Ishikawa (cell line): ENCODE data around the gene GIPC1.

ENCODE experiments used
- CEBPB ChIP-seq: IDR thresholded peaks from 2 replicates; pipeline ENCODE4 v1.6.1; 2012
- CREB1 ChIP-seq: IDR thresholded peaks from 2 replicates; pipeline ENCODE4 v1.6.1; 2012; ENCODE audit warnings: low read depth
- EGR1 ChIP-seq: IDR thresholded peaks from 2 replicates; pipeline ENCODE4 v1.6.1; 2012
- EP300 ChIP-seq: IDR thresholded peaks from 2 replicates; pipeline ENCODE4 v1.6.1; 2012; ENCODE audit warnings: borderline replicate concordance
- FOXM1 ChIP-seq: IDR thresholded peaks from 2 replicates; pipeline ENCODE4 v1.6.1; 2012; ENCODE audit warnings: low read depth, borderline replicate concordance
- NFIC ChIP-seq: IDR thresholded peaks from 2 replicates; pipeline ENCODE4 v1.6.1; 2012
- RAD21 ChIP-seq: IDR thresholded peaks from 2 replicates; pipeline ENCODE4 v1.6.1; 2012; ENCODE audit warnings: low read depth
- TAF1 ChIP-seq: IDR thresholded peaks from 2 replicates; pipeline ENCODE4 v1.6.1; 2012; ENCODE audit warnings: low read depth, mild to moderate bottlenecking
- TCF12 ChIP-seq: IDR thresholded peaks from 2 replicates; pipeline ENCODE4 v1.6.1; 2012; ENCODE audit warnings: low read depth
- TEAD4 ChIP-seq: IDR thresholded peaks from 2 replicates; pipeline ENCODE4 v1.6.1; 2012
- YY1 ChIP-seq: IDR thresholded peaks from 2 replicates; pipeline ENCODE4 v1.6.1; 2012; ENCODE audit warnings: low read depth
- ZBTB7A ChIP-seq: IDR thresholded peaks from 2 replicates; pipeline ENCODE4 v1.6.1; 2012; ENCODE audit warnings: low read depth
- TF ChIP-seq, protein P1 (sequence below): IDR thresholded peaks from 2 replicates; pipeline ENCODE4 v1.6.1; 2012
- TF ChIP-seq, protein P2 (sequence below): IDR thresholded peaks from 2 replicates; pipeline ENCODE4 v1.6.1; 2012
- TF ChIP-seq, protein P3 (sequence below): IDR thresholded peaks from 2 replicates; pipeline ENCODE4 v1.6.1; 2012; ENCODE audit warnings: low read depth, mild to moderate bottlenecking

The GIPC1 gene

DNA sequence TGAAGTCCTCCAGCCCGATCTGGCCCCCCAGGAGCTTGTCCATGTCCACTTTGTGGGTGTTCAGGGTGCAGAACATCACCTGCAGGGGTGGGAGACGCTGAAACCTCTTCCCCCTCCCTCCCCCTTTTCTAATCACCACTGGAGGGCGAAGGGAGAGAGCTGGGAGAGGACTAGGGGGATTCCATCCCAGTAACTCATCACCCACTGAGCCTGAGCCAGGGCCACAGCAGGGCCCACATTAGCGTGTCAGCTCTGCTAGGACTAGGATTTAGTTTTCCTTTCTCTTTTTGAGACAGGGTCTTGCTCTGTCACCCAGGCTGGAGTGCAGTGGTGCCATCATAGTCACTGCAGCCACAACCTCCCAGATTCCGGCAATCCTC, 15.2 kb downstream of the GIPC1 start:
- TF ChIP-seq YY1, result no peak

DNA sequence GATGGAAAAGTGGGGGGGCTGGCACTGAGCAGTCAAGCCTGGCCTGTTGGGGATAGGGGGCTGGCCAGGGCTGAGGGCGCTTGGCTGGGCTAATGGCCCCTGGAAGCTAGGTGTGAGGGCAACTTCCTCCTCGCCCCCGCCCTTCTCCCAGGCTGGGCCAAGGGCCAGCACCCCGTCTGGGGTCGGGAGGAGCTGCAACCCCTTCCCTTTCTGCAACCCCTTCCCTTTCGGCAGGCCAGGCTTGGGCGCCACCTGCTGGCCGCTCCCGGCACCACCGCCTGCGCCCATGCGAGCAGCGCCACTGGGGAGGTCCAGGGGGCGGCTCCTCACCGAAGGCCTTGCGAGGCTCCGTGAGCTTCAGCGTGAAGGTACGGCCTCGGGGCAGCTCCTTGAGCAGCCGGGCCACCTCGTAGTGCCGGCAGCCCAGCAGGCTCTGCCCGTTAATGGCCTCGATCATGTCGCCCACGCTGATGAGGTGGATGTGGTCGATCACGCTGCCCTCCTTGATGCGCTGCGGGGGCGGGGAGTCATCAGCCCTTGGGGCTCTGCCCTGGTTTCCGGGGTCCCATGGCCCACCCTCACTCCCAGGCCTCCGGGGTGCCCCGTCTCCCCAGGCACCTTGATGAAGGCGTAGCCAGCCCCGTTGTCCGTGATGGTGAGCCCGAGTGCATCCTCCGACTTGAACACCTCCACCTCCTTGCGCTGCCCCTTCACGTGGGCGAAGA, 15.8 kb downstream of the GIPC1 start:
- no peak for TF ChIP-seq FOXM1
- TF ChIP-seq RAD21, result peak; percentile 51; the same call in 1 of the 2 replicates
- peak; percentile 35; the same call in 1 of the 2 replicates for TF ChIP-seq ZBTB7A
- no peak for TF ChIP-seq TCF12
- no peak for TF ChIP-seq NFIC
- no peak for TF ChIP-seq EP300

DNA sequence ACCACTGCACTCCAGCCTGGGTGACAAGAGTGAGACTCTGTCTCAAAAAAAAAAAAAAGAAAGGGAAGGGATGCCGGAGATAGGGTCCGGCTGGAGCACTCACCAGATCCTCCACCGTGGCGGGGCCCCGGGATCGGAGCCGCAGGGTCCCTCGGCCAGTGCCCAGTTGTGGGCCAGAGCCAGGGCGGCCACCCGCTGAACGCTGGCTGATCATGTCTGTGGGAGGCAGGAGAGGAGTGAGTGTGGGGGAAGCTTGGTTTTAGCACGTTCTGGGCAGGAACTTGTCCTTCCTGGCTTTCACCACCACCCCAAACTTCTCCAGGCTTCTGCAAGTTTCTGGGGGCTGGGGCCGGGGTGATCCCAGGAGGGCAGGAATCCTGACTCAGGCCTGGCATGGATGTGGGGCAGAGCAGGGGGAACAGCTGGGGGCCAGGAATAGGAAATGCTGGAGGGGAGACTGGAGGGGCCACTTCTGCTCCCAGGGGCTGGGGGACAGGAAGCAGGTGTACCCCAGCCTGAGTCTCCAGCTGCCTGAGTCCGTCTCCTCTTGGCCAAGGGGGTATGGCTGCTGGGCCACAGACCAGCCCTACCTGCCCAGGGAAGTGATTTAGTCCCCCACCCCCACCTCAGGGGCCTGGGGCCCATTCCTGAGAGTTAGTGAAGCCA, 16.5 kb downstream of the GIPC1 start:
- TF ChIP-seq RAD21 (no peak), CREB1 (no peak), ZBTB7A (0 out of 2 replicates have a peak, but pooled peaks have one; percentile 10), NFIC (no peak), YY1 (no peak)
- TF ChIP-seq, protein P1, sequence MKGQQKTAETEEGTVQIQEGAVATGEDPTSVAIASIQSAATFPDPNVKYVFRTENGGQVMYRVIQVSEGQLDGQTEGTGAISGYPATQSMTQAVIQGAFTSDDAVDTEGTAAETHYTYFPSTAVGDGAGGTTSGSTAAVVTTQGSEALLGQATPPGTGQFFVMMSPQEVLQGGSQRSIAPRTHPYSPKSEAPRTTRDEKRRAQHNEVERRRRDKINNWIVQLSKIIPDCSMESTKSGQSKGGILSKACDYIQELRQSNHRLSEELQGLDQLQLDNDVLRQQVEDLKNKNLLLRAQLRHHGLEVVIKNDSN, result no peak

DNA sequence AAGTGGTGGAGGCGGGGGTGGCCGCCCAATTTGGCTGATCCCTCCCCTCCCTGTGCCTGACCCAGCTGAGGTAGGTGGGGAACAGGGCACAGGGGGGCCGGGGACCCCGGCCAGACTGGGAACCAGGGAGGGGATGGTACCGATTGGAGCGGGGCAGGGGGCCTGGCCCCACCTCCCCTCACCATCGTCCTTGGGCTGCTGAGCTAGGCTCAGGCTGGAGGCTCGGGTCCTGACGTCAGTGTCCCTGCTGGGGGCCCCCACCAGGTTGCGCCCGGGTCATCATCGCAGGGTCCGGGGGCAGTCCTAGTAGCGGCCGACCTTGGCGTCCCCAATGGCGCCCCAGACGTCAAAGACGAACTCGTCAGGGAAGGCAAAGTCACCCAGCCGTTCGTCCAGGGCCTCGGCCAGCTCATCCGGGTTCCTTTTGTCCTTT, 17.8 kb downstream of the GIPC1 start:
- TF ChIP-seq TAF1 (no peak), CEBPB (no peak), FOXM1 (no peak), TEAD4 (no peak), EP300 (no peak), RAD21 (no peak), ZBTB7A (no peak), CREB1 (no peak), TCF12 (no peak), EGR1 (no peak), YY1 (no peak), NFIC (no peak)
- TF ChIP-seq, protein P2, sequence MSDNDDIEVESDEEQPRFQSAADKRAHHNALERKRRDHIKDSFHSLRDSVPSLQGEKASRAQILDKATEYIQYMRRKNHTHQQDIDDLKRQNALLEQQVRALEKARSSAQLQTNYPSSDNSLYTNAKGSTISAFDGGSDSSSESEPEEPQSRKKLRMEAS, result no peak
- TF ChIP-seq, protein P1, result no peak
- TF ChIP-seq, protein P3, sequence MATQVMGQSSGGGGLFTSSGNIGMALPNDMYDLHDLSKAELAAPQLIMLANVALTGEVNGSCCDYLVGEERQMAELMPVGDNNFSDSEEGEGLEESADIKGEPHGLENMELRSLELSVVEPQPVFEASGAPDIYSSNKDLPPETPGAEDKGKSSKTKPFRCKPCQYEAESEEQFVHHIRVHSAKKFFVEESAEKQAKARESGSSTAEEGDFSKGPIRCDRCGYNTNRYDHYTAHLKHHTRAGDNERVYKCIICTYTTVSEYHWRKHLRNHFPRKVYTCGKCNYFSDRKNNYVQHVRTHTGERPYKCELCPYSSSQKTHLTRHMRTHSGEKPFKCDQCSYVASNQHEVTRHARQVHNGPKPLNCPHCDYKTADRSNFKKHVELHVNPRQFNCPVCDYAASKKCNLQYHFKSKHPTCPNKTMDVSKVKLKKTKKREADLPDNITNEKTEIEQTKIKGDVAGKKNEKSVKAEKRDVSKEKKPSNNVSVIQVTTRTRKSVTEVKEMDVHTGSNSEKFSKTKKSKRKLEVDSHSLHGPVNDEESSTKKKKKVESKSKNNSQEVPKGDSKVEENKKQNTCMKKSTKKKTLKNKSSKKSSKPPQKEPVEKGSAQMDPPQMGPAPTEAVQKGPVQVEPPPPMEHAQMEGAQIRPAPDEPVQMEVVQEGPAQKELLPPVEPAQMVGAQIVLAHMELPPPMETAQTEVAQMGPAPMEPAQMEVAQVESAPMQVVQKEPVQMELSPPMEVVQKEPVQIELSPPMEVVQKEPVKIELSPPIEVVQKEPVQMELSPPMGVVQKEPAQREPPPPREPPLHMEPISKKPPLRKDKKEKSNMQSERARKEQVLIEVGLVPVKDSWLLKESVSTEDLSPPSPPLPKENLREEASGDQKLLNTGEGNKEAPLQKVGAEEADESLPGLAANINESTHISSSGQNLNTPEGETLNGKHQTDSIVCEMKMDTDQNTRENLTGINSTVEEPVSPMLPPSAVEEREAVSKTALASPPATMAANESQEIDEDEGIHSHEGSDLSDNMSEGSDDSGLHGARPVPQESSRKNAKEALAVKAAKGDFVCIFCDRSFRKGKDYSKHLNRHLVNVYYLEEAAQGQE, result no peak

DNA sequence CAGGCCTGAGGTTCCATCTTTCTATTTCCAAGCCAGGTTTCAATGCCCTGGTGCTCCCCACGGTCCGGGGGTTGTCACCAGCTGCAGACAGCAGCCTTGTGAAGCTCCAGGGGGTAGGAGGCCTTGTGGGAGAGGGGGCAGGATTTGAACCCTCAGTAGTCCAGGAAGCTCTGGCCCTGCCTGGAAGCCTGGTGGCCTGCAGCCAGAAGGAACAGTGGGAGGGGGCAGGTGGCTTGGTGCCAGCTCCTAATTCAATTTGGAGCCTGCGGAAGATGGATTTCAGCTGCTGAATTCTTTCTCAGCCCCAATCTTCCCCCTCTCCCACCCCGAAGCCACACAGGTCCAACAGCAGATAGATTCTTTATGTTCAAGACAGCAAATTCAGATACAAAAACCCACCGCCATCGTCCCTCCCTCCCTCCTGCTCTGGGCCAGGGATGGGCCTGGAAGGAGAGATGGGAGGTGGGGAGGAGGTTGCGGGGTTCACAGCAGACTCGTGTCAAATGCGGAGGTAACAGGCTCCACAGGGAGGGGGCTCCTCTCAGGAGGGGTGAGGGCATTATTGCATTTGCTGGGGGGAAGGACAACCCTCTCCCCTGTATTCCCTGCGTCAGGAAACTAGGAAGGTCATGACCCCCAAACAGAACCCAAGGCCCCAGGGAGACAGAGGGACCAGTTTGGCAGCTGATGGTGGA, 18.4 kb downstream of the GIPC1 start:
- TF ChIP-seq RAD21 (no peak), NFIC (no peak), FOXM1 (no peak), TCF12 (no peak), YY1 (no peak), CEBPB (no peak), EGR1 (no peak), ZBTB7A (no peak)
- TF ChIP-seq, protein P1, result no peak
- TF ChIP-seq, protein P3, result no peak
